Daoy (cell line): Measurements from ENCODE around the gene DUSP16. TPM values are rescaled to one million over a fixed set of nuclear protein-coding genes. Genes with fewer than 3 reads are reported as not detected.
"Not testable (repeated sequence)": the region's sequence is repeated elsewhere in the genome, so short reads cannot be mapped to it uniquely, and the experiment has no call there.

Experiments
- DNase-seq: peaks from one replicate; pipeline ENCODE4 v3.0.0-alpha.2; 2015; ENCODE audit warnings: low read depth
- total RNA-seq: library from RNA; depleted of rRNA; stranded (reverse); fragments of >200 nt; shearing (Covaris generic); gene quantifications from 2 replicates; pipeline ENCODE4 v1.2.3, GENCODE V29; 2014; rRNA removed

Gene DUSP16, protein sequence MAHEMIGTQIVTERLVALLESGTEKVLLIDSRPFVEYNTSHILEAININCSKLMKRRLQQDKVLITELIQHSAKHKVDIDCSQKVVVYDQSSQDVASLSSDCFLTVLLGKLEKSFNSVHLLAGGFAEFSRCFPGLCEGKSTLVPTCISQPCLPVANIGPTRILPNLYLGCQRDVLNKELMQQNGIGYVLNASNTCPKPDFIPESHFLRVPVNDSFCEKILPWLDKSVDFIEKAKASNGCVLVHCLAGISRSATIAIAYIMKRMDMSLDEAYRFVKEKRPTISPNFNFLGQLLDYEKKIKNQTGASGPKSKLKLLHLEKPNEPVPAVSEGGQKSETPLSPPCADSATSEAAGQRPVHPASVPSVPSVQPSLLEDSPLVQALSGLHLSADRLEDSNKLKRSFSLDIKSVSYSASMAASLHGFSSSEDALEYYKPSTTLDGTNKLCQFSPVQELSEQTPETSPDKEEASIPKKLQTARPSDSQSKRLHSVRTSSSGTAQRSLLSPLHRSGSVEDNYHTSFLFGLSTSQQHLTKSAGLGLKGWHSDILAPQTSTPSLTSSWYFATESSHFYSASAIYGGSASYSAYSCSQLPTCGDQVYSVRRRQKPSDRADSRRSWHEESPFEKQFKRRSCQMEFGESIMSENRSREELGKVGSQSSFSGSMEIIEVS
- 4.6 and 4.8 TPM in 2 replicates for total RNA-seq

DNA sequence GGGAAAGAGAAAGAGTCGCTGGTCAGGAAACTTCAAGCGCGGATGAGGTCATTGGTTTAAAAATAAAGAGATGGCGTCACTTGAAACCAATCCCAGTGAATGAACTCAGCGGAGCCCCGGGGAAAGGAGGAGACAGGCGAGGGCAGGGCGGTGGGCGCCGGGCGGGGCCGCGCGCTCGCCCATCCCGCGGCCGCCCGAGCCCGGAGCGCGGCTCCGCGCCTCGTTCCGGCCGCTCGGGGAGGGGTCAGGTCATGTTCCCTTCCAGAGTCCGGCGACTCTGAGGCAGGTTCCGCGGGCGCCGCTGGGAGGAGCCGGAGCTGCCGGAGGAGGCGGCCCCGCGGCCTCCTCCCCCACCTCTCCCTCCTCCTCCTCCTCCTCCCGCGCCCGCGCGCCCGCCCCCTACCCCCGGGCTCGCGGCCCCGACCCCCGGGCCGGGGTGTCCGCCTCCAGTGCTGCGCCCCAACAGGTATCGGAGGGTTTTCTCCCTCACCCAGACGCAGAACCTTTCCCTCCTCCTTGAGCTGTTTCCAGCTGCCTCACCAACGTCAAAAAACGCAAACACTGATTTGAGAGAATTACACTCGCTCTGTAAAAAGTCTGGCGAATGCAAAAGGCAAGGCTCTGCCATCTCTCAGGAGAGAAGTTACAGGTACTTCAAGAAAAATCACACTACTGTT lies at the start of gene DUSP16:
Gene DUSP16 (minus strand): TSS at position 279 of the 677 bp plus-strand sequence. CDS start 41,765 bp downstream, outside the sequence.
- peak; percentile 79 for DNase-seq

DNA sequence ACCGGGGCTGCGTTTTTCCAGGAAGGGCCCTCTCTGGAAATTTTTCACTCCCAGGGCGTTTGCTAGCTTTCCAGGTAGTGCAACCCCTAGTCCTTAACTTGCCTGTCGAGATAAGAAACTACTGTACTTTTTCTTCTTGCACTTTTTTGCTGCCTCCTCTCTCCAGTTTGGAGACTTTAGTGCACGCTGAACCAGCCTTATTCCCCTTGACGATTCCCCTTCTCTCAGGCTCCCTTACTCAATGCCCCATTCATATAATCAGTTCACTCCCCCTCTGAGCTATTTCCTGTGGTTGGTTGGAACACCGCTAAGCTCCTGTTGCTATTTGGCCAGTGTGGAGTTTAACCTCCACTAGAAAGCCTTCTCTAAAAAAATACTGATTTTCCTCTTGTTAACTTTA lies 49.7 kb upstream of the DUSP16 start:
- DNase-seq = peak; percentile 42

DNA sequence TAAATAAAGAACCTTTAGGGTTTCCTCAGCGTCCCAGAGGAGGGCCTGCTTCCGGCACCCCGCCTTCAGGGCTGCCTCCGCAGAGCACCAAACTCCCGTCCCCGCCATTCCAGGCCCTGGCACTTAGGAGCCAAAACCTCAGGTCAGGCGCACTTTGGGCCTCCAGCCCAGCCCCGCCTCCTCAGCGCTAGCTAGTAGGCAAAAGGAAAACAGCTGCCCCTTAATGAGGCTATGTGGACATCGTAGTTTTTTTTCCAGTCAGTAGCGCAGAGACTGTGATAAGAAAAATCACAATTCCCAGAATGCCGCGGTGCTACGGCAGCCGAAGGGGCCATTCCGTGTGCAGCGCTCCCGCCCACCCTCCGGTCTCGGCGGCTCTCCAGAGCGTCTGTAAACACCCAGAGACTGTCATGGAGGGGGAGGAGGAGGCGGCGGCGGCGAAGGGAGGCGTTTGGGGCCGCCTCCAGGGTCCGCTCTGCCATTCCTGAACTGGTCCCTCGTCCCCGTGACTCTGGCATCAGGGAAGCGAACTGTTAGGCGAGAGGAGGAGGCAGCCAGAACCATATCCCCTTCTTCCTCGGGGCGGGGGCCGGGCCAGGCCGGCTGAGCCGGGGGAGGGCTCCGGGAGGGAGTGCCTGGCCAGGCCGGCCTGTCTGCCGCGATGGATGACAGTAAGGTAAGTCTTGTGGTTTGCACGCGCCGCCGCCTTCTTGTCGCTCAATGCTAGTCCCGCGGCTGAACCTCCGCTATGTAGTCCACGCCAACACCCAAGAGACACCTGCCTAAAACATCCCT lies 49.0 kb upstream of the DUSP16 start, which contains the start of gene CREBL2:
Gene CREBL2 (plus strand): TSS at position 365 of the 795 bp plus-strand sequence. CDS start 297 bp downstream, at position 662.
- DNase-seq = peak; percentile 87

DNA sequence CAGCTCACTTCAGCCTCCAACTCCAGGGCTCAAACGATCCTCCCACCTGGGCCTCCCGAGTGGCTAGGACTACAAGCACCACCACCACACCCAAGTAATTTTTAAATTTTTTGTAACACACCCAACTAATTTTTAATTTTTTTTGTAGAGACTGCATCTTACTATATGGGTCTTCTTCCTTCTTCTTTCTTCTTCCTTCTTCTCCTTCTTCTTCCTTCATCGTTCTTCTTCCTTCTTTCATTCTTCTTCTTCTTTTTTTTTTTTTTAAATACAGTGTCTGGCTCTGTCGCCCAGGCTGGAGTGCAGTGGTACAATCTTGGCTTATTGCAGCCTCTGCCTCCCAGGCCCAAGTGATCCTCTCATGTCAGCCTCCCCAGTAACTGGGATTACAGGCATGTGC lies 48.0 kb upstream of the DUSP16 start:
- DNase-seq = no peak

DNA sequence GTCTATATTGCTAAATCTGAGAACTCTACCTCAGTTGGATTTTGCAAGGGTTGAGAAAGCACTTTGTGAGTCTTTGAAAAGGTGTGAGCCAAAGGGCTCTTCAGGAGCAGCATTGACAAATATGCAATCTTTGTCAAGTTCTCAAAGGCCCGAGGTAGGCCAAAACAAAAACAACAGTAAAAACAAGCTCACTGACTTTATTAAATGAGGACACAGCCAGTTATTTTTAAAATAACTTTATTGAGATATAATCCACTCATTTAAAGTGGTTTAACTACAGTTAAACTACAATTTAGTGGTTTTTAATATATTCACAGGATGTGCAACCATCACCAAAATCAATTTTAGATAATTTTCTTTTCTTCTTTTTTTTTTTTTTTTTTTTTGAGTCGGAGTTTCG lies 47.0 kb upstream of the DUSP16 start:
- DNase-seq = no peak

DNA sequence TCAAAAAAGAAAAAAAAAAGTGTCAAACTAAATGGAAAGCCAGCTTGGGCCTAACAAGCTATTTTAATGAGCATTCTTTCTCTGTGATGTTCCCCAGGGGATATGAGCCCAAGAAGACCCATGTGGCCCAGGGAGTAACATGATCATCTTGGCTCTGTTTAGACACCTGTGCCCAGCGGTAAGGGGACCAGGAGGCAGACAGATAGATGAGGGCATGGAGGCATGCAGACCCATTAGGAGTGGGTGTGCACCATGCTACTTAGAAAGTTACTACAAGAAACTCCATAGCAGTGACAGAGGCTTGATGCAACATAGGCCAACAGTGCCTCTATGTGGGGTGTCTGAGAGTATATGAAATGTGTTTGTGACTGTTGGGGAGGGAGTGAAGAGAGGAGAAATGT lies 45.9 kb upstream of the DUSP16 start:
- DNase-seq = no peak

DNA sequence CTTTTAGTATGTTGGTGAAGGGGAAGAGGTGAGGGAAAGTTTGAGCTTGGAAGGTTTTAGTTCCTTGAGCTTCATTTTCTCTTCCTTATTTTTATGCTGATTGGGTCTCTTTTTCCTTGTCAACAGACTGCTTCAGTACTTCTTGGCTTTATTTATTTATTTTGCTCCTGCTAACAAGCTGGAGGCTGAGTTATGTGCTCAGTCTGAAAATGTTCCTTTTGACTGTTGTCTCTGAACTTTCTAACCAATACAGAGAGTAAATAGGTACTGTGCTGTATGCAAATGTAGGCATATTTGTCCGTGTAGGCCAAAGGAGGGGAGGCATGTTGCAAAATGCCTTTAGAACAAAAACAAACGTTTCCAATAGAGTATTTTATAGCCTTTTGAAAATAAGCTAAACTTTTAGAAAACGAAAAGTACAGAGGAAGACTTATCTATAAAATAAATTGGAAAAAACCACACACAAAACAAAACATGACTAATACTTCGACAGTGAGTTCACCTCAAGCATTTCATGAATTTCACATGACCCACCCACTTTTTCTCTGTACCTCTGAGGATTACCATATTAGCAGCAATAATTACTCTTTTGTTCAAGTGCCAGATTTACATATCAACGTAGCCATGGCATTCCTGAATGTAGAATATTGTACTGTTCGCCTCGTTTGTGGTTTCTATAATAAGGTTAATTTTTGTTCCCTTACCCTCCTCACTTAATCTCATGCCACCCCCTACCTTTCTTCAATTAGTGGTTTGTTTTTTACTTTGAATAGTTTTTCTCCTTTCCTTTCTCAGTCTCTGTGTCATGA lies 44.3 kb upstream of the DUSP16 start:
- DNase-seq = no peak

DNA sequence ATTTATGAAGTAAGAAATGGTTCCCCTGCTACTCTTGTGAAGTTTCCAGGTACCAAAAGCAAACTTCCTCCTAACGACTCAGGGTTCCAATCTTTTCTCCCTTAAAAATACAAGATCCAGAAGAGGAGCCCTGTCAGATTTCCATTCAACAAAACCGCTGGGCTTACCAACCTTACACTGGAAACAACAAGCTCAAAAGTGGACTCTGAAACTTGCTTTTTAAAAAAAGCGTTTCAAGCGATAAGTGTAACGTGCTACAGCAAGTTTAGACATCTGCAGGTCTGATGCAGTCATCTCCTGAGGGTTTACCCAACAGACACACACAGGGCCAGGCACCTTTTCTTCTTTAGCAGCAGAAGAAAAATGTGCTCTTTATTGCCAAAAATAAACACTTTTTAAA lies 42.1 kb upstream of the DUSP16 start:
- no peak for DNase-seq

DNA sequence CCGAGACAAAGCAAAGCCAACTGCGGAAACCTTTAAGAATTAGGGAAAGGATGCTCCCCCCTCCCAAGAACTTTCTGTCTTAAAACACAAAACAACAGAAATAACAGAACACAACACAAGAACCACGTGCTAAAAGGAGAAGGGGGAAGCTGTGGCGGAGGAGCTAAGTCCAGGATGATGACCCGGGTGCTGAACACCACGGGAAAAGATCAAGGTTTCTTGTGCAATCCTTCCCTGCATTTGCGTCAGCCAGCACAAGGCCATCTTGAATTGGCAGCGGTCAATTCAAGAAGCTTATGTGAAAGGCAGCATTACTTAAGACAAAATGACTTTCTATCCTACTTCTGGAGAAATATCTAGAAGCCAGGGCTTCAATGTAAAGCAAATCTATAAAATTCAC lies 38.0 kb upstream of the DUSP16 start:
- no peak for DNase-seq

DNA sequence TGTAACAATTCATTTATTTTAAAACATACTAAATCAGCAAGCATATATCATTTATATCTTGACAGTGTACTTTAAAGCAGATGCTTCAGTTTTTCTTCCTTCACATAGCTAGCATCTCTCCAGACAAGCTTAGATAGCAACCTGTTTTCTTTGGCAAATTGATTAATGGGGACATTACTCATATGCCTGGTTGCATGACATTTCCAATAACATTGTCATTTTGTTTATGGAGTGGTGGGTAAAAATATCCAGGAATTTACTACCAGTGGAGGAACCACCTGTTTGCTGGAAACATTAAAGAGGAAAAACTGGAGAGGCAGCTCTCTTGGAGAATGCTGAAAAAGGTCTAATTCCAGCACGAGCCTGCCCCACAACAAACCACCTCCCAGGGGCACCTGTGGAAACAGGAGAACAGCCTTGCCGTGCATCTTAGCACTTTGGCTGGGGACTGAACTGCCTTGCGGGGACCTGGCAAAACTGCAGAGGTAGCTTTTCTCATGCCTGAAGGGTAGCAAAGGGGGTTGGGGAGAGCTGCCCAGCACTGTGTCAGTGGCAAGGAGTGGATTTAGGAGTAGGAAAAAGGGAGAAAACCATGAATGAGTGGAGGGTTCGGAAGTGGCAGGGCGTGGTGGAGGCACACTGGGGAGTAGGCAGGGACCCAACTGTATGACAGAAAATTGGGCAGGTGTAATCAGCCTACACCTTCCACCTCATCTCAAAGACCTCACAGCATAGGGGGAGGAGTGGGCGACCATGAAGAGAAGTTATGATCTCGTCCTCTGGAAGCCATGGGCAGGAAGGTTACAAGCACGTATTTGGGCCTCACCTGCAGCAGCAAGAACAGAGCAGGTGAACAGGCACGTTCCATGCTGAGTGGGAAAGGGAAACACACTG lies 37.3 kb upstream of the DUSP16 start:
- no peak for DNase-seq

DNA sequence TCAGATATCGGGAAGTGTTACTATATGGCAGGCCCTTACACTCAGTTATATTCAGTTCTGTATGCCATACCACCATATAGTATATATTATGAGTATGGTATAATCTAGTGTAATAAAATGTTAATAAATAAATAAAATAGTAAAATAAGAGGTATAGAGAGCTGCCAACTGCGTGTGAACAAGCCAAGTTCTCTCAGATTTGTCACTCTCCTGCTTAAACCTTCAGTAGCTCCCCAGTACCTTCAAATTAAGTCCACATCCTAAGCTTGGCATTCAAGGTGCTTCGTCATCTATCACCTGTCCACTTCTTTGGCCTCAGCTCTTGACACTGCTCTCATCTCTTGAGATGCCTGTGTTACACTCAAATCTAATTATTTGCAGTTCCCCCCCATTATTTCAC lies 36.2 kb upstream of the DUSP16 start:
- DNase-seq = no peak

DNA sequence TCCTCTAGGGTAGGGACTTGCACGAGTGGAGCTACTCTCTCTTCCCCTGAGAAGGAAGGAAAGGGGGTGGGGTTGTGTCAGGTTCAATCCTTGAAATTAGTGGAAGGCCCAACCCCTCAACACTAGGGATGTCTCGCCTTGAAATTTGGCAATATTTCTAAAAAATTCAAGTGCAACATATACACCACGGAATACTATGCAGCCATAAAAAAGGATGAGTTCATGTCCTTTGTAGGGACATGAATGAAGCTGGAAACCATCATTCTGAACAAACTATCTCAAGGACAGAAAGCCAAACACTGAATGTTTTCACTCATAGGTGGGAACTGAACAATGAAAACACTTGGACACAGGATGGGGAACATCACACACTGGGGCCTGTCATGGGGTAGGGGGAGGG lies 33.9 kb upstream of the DUSP16 start:
- DNase-seq = not testable (repeated sequence)

DNA sequence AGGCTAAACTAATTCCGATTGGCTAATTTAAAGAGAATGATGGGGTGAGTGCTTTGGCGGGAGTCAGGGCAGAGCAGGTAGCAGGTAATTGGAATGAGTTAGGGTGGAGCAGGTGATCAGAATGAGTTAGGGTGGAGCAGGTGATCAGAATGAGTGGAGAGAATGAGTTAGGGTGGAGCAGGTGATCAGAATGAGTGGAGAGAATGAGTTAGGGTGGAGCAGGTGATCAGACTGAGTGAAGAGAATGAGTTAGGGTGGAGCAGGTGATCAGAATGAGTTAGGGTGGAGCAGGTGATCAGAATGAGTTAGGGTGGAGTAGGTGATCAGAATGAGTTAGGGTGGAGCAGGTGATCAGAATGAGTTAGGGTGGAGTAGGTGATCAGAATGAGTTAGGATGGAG lies 33.3 kb upstream of the DUSP16 start:
- not testable (repeated sequence) for DNase-seq

DNA sequence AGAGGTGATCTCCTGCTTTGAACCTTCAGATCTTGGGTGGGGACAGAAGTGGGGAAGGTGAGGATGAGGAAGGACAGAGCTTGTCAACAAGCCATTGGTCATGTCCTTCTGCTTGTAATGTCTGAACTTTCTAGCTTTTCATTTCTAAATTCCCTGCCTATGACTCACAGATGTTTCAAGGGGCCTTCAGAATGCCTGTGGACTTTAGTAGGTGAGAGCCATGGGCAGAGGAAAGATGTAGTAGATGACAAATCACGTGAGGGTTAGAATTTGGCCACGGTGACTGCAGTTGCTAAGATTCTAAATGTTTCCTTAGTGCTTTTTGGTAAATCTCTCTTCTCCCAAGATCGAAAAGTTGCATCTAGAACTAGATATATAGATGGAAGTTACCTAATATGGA lies 30.3 kb upstream of the DUSP16 start:
- DNase-seq = peak; percentile 1

DNA sequence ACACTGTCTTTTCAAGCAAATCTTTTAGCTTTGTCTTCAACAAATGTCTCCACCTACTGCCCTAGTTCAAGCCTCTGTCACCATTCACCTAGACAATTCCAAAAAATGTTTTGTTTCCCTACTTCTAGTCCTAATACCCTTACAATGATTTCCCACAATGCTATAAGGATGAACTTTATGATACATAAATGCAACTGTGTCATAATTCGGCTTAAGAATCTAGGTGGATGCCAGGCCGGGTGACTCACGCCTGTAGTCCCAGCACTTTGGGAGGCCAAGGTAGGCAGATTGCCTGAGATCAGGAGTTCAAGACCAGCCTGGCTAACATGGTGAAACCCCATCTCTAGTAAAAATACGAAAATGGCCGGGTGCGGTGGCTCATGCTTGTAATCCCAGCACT lies 28.3 kb upstream of the DUSP16 start:
- DNase-seq = no peak

DNA sequence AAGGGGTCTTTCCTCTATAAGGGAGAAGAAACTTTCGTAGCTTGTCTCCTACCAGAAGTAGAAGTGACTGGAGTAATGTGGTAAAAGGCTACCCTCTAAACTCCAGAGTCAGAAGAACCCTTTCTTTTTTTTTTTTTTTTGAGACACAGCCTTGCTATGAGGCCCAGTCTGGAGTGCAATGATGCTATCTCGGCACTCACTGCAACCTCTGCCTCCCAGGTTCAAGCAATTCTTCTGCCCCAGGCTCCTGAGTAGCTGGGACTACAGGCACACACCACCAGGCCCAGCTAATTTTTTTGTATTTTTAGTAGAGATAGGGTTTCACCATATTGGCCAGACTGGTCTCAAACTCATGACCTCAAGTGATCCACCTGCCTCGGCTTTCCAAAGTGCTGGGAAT lies 25.8 kb upstream of the DUSP16 start:
- not testable (repeated sequence) for DNase-seq

DNA sequence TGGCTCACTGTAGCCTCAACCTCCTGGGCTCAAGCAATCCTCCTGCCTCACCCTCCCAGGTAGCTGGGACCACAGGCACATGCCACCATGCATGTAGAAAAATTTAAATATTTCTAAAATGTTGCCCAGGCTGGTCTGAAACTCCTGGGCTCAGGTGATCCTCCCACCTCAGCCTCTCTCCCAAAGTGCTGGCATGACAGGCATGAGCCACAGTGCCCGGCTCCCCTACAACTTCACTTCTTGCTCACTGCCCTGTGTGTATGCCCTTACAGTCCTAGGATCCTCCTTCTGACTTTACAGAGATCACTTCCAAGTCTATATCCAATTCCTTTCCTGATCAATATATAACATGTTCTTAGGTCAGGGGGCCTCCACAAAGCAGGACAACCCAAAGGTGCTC lies 25.2 kb upstream of the DUSP16 start:
- DNase-seq = no peak

DNA sequence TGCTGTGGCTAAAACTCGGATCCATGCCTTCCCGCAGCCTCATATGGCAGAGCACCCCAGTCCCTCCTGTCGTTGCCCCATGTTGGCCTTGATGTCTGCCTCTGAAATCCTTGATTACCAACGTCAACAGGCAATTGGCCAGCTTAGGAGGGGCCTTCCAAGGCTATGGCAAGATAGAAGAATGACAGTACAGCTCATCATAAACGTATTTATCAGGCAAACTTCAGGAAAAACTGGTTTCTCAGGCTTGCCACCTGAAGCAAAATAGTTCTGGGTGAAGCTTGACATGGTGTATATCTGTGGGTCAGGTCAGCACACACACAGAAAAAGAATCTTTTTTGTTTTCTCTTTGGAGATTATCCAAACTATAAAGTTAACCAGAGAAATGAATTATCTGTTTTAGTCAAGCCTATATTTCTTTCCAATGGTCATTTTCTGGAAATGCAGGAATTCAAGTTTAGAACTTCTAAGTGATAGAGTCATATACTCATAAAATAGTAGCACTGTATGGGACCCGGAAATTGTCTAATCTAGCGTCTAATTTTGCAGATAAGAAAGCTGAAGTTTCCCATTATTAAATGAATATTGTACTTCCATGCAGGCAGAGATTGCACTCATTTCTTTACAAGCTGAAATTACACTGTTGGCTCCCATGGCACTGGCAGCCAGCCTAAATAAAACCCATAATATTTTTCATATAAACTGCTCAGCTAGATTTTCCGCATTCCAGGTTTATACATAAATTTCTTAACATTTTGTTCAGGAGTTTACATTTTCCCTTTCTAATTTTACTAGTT lies 24.4 kb upstream of the DUSP16 start:
- no peak for DNase-seq
